ENCODE measurements around the gene THAP8.
"Not testable (repeated sequence)": the region's sequence is repeated elsewhere in the genome, so short reads cannot be mapped to it uniquely, and the experiment has no call there.

Gene THAP8

GRCh38 chr19:36067681-36068080 is 13.6 kb upstream of the THAP8 start:
- no peak for DNase-seq

- DNase-seq, result no peak
Measured at GRCh38 chr19:36064826-36065225, 10.7 kb upstream of the THAP8 start.

GRCh38 chr19:36061367-36061766 is 7.3 kb upstream of the THAP8 start:
- no peak for DNase-seq

GRCh38 chr19:36060430-36060829 is 6.3 kb upstream of the THAP8 start:
- no peak for DNase-seq

GRCh38 chr19:36059180-36059910 is 5.3 kb upstream of the THAP8 start:
- DNase-seq, result no peak

GRCh38 chr19:36058481-36059179 is 4.5 kb upstream of the THAP8 start:
- no peak for DNase-seq

GRCh38 chr19:36054733-36055686 is 925 bp upstream of the THAP8 start, which contains the start of gene WDR62:
Gene WDR62 (plus strand): TSS chr19:36054897. CDS start chr19:36054972, 75 bp downstream.
- peak; percentile 96 for DNase-seq

- DNase-seq, result no peak
Measured at GRCh38 chr19:36051637-36052036, 2.4 kb downstream of the THAP8 start.

- no peak for DNase-seq
Measured at GRCh38 chr19:36051236-36051635, 2.8 kb downstream of the THAP8 start.

- no peak for DNase-seq
Measured at GRCh38 chr19:36049080-36049698, 4.9 kb downstream of the THAP8 start.

- no peak for DNase-seq
Measured at GRCh38 chr19:36047835-36048234, 6.2 kb downstream of the THAP8 start.

GRCh38 chr19:36046443-36047050 is 7.5 kb downstream of the THAP8 start:
- DNase-seq, result no peak

GRCh38 chr19:36043952-36044351 is 10.1 kb downstream of the THAP8 start:
- no peak for DNase-seq

GRCh38 chr19:36041831-36042230 is 12.3 kb downstream of the THAP8 start:
- DNase-seq, result no peak

GRCh38 chr19:36041092-36041491 is 13.0 kb downstream of the THAP8 start:
- not testable (repeated sequence) for DNase-seq

- DNase-seq, result no peak
Measured at GRCh38 chr19:36040495-36040894, 13.6 kb downstream of the THAP8 start.

- peak; percentile 47 for DNase-seq
Measured at GRCh38 chr19:36032251-36033104, 21.6 kb downstream of the THAP8 start, which contains the start of gene CLIP3. Gene CLIP3 (minus strand): TSS chr19:36032873. CDS start chr19:36032357, 516 bp downstream.

GRCh38 chr19:36031308-36031707 is 22.8 kb downstream of the THAP8 start:
- DNase-seq, result no peak

- DNase-seq, result no peak
Measured at GRCh38 chr19:36030264-36031148, 23.6 kb downstream of the THAP8 start.
